CD14-positive monocyte (primary cell): ENCODE measurements around the gene WWOX. TPM values are rescaled to one million over a fixed set of nuclear protein-coding genes. Genes with fewer than 3 reads are reported as not detected.

Experiments
- DNase-seq, 3 donors: peaks; one replicate each; pipeline ENCODE4 v3.0.0-alpha.2; 2011 to 2022
- H2AFZ ChIP-seq: 2 replicates; pipeline ENCODE4 v1.6.0; 2012; ENCODE audit warnings: mild to moderate bottlenecking, low read depth, low read length, inconsistent platforms; ENCODE audit not compliant: insufficient read depth, poor library complexity, severe bottlenecking
- H3K27ac ChIP-seq, 2 donors: 1 replicate in 1 of 2; 2 replicates in 1 of 2; pipeline ENCODE4 v1.5.1; 2012 to 2013; ENCODE audit warnings: low read length in 2 of 2, control low read depth in 1 of 2, inconsistent platforms in 1 of 2, low read depth in 1 of 2, mild to moderate bottlenecking in 1 of 2
- H3K27me3 ChIP-seq, 2 donors: one replicate each; pipeline versions ENCODE4 v1.6.0 to v1.6.1; 2011 to 2013; ENCODE audit warnings: low read length in 2 of 2; ENCODE audit not compliant: control insufficient read depth in 2 of 2, insufficient read depth in 2 of 2
- H3K36me3 ChIP-seq, 2 donors: replicated peaks in 1 of 2; 1 replicate in 1 of 2; 2 replicates in 1 of 2; pipeline versions ENCODE4 v1.5.1 to v1.6.1; 2012 to 2013; ENCODE audit warnings: low read length in 2 of 2, control low read depth in 1 of 2, inconsistent platforms in 1 of 2, mild to moderate bottlenecking in 1 of 2; ENCODE audit not compliant: insufficient read depth in 2 of 2, control insufficient read depth in 1 of 2
- H3K4me1 ChIP-seq, 2 donors: 1 replicate in 1 of 2; 2 replicates in 1 of 2; pipeline versions ENCODE4 v1.5.1 to v1.6.1; 2012 to 2013; ENCODE audit warnings: low read length in 2 of 2, control low read depth in 1 of 2, inconsistent platforms in 1 of 2, mild to moderate bottlenecking in 1 of 2, moderate library complexity in 1 of 2; ENCODE audit not compliant: insufficient read depth in 2 of 2, control insufficient read depth in 1 of 2
- H3K4me2 ChIP-seq: replicated peaks from 2 replicates; pipeline ENCODE3; 2012; ENCODE audit warnings: low read length, moderate library complexity, mild to moderate bottlenecking; ENCODE audit not compliant: poor library complexity, severe bottlenecking; ENCODE audit errors: extremely low read depth
- H3K4me3 ChIP-seq, 3 experiments: fragments of 200-600 bp in 1 of 3; sonication (generic) in 1 of 3; replicated peaks in 1 of 3; 1 replicate in 2 of 3; 2 replicates in 1 of 3; pipeline ENCODE4 v1.5.1; 2011 to 2013; ENCODE audit warnings: low read length in 3 of 3, mild to moderate bottlenecking in 3 of 3, control low read depth in 2 of 3, low read depth in 2 of 3, inconsistent platforms in 1 of 3, moderate library complexity in 1 of 3
- H3K79me2 ChIP-seq: 2 replicates; pipeline ENCODE4 v1.6.0; 2012; ENCODE audit warnings: mild to moderate bottlenecking, control low read depth, inconsistent platforms, low read length, moderate library complexity; ENCODE audit not compliant: insufficient read depth
- H3K9ac ChIP-seq: 2 replicates; pipeline ENCODE4 v1.6.0; 2017; ENCODE audit warnings: low read length, mild to moderate bottlenecking; ENCODE audit not compliant: insufficient read depth, poor library complexity, severe bottlenecking
- H3K9me3 ChIP-seq, 2 donors: replicated peaks in 1 of 2; 1 replicate in 1 of 2; 2 replicates in 1 of 2; pipeline versions ENCODE4 v1.5.1 to v1.6.1; 2012 to 2013; ENCODE audit warnings: low read length in 2 of 2, control low read depth in 1 of 2; ENCODE audit not compliant: control insufficient read depth in 1 of 2, insufficient read depth in 1 of 2
- H4K20me1 ChIP-seq: 2 replicates; pipeline ENCODE4 v1.6.0; 2012; ENCODE audit warnings: mild to moderate bottlenecking, low read length, control low read depth, moderate library complexity; ENCODE audit not compliant: insufficient read depth
- H3K27ac Mint-ChIP-seq, 7 donors: one replicate each; pipeline ENCODE4 v1.8.0; 2020; ENCODE audit warnings: mild to moderate bottlenecking in 7 of 7, mixed read lengths in 7 of 7, moderate library complexity in 6 of 7, inconsistent platforms in 2 of 7
- H3K27me3 Mint-ChIP-seq, 3 donors: one replicate each; pipeline ENCODE4 v1.8.0; 2021 to 2022; ENCODE audit warnings: low read depth in 3 of 3, mild to moderate bottlenecking in 3 of 3, mixed read lengths in 3 of 3, moderate library complexity in 3 of 3, inconsistent platforms in 1 of 3
- H3K36me3 Mint-ChIP-seq, 2 donors: one replicate each; pipeline ENCODE4 v1.8.0; 2020; ENCODE audit warnings: mixed read lengths in 2 of 2, inconsistent platforms in 1 of 2, mild to moderate bottlenecking in 1 of 2
- H3K4me1 Mint-ChIP-seq: one replicate; pipeline ENCODE4 v1.8.0; 2020; ENCODE audit warnings: mild to moderate bottlenecking, mixed read lengths
- H3K4me3 Mint-ChIP-seq, 2 donors: one replicate each; pipeline ENCODE4 v1.8.0; 2020; ENCODE audit warnings: mild to moderate bottlenecking in 2 of 2, mixed read lengths in 2 of 2, moderate library complexity in 1 of 2
- H3K9me3 Mint-ChIP-seq, 7 donors: one replicate each; pipeline ENCODE4 v1.8.0; 2020 to 2022; ENCODE audit warnings: mixed read lengths in 7 of 7, mild to moderate bottlenecking in 6 of 7, moderate library complexity in 6 of 7, inconsistent platforms in 2 of 7
- WGBS: methylation state at CpG from one replicate; pipeline ENCODE4 v1.1.5; 2013; ENCODE audit warnings: missing lambda C conversion rate; ENCODE audit not compliant: insufficient coverage; 5-methylcytosine and 5-hydroxymethylcytosine counted together
- intact Hi-C, 2 donors: fragments of 100-400 bp; cut with micrococcal nuclease; formaldehyde crosslinking; loops; one replicate each; pipeline versions ENCODE4 v1.15.0 to v1.15.1; 2023
- polyA plus RNA-seq, 3 donors: library from polyadenylated mRNA; depleted of rRNA in 1 of 3; unstranded in 2 of 3; stranded (reverse) in 1 of 3; fragments of 300-500 nt in 2 of 3; fragments of >200 nt in 1 of 3; fragmentation: Illumina TruSeq in 2 of 3; gene quantifications; 1 replicate in 2 of 3; 2 replicates in 1 of 3; pipeline ENCODE4 v1.2.3, GENCODE V29; 2012 to 2021
- TF ChIP-seq, protein P1 (sequence below): fragments of 200-600 bp; IDR thresholded peaks from one replicate; pipeline ENCODE4 v1.8.0; 2022; ENCODE audit warnings: antibody characterized with exemption, mild to moderate bottlenecking

Gene WWOX
- polyA plus RNA-seq, 3 donors: 4.0 to 7.0 (median 6.3) TPM

DNA sequence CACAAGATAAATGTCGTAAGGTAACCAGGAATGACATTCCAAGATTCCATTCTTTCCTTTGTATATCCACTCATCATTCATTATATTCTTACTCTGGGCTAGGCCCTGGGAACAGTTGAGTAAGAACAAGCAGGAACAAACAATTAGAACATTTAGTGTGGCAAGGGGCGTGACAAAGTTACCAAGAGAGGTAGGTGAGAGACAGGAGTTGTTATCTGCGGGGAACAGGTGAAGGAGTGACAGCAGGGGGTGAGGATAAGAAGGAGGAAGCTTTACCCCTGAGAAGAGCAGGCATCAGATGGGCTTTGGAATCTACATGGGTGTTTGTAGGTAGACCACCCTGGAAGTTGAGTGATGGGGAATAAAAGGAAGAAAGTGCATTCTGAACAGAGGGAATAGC is 568.9 kb downstream of the WWOX start:
- 78% methylated on average over 3 of the region's 3 CpGs for WGBS
- TF ChIP-seq, protein P1, sequence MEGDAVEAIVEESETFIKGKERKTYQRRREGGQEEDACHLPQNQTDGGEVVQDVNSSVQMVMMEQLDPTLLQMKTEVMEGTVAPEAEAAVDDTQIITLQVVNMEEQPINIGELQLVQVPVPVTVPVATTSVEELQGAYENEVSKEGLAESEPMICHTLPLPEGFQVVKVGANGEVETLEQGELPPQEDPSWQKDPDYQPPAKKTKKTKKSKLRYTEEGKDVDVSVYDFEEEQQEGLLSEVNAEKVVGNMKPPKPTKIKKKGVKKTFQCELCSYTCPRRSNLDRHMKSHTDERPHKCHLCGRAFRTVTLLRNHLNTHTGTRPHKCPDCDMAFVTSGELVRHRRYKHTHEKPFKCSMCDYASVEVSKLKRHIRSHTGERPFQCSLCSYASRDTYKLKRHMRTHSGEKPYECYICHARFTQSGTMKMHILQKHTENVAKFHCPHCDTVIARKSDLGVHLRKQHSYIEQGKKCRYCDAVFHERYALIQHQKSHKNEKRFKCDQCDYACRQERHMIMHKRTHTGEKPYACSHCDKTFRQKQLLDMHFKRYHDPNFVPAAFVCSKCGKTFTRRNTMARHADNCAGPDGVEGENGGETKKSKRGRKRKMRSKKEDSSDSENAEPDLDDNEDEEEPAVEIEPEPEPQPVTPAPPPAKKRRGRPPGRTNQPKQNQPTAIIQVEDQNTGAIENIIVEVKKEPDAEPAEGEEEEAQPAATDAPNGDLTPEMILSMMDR: no peak
- H3K27ac ChIP-seq: no peak overlapping the region
- H3K36me3 Mint-ChIP-seq: no peaks in the 10 kb centered on the region
- H3K4me1 ChIP-seq: no peaks in the 10 kb centered on the region
- no peaks in the 10 kb centered on the region for H4K20me1 ChIP-seq
- H3K4me1 Mint-ChIP-seq: no peaks in the 10 kb centered on the region
- intact Hi-C loops: no loop called here
- peaks cover 0 to 4% (median 0%) of the 10 kb centered on the region in 7 donors for H3K9me3 Mint-ChIP-seq
- H3K4me2 ChIP-seq: no peak overlapping the region
- no peak for DNase-seq
- H3K9ac ChIP-seq: no peak overlapping the region
- no peaks in the 10 kb centered on the region for H3K27me3 Mint-ChIP-seq
- H3K4me3 ChIP-seq: no peak overlapping the region
- H3K4me3 Mint-ChIP-seq: no peak overlapping the region
- H2AFZ ChIP-seq: no peak overlapping the region
- H3K9me3 ChIP-seq: no peaks in the 10 kb centered on the region
- no peaks in the 10 kb centered on the region for H3K79me2 ChIP-seq
- H3K27me3 ChIP-seq: no peaks in the 10 kb centered on the region
- no peak overlapping the region for H3K27ac Mint-ChIP-seq
- H3K36me3 ChIP-seq: no peaks in the 10 kb centered on the region

DNA sequence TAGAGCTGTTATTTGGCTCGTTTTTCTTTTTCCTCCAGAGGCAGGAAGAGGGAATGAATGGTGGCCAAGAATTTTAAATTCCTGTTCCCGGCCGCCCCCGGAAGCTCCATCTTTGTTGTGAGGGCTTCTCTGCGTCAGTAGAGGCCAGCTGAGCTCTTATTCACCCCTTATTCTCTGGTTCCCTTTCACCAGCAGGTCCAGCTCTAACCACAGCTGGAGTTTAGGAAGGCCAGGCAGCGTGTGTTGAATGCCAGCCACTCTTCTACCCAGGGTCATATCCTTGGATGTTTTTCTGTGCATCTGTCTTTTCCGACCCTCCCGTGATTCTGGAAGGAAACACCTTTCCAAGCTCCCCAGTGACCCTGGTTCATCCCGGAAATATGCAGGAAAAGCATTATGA is 570.5 kb downstream of the WWOX start:
- no peak overlapping the region for H3K9ac ChIP-seq
- Mint-ChIP-seq H3K4me1 (no peaks in the 10 kb centered on the region), H3K9me3 (peaks cover 0 to 4% (median 0%) of the 10 kb centered on the region in 7 donors), H3K36me3 (no peaks in the 10 kb centered on the region), H3K4me3 (no peak overlapping the region), H3K27me3 (no peaks in the 10 kb centered on the region), H3K27ac (no peak overlapping the region)
- H3K27ac ChIP-seq: no peak overlapping the region
- no peak for DNase-seq
- no peak overlapping the region for H3K4me2 ChIP-seq
- no peaks in the 10 kb centered on the region for H3K27me3 ChIP-seq
- no peaks in the 10 kb centered on the region for H3K36me3 ChIP-seq
- TF ChIP-seq, protein P1: no peak
- intact Hi-C loops: no loop called here
- H4K20me1 ChIP-seq: no peaks in the 10 kb centered on the region
- no peak overlapping the region for H2AFZ ChIP-seq
- H3K4me1 ChIP-seq: no peaks in the 10 kb centered on the region
- 96% methylated on average over 3 of the region's 9 CpGs for WGBS
- no peaks in the 10 kb centered on the region for H3K9me3 ChIP-seq
- no peak overlapping the region for H3K4me3 ChIP-seq
- H3K79me2 ChIP-seq: no peaks in the 10 kb centered on the region
